Measurements from ENCODE around the gene GSTO2. TPM values are rescaled to one million over a fixed set of nuclear protein-coding genes. Genes with fewer than 3 reads are reported as not detected.
A peak's percentile ranks its signal among the peaks of the same experiment; 100 is the strongest.

The GSTO2 gene
- total RNA-seq, 1 donor from 2014 or later = 9.1 TPM

DNA sequence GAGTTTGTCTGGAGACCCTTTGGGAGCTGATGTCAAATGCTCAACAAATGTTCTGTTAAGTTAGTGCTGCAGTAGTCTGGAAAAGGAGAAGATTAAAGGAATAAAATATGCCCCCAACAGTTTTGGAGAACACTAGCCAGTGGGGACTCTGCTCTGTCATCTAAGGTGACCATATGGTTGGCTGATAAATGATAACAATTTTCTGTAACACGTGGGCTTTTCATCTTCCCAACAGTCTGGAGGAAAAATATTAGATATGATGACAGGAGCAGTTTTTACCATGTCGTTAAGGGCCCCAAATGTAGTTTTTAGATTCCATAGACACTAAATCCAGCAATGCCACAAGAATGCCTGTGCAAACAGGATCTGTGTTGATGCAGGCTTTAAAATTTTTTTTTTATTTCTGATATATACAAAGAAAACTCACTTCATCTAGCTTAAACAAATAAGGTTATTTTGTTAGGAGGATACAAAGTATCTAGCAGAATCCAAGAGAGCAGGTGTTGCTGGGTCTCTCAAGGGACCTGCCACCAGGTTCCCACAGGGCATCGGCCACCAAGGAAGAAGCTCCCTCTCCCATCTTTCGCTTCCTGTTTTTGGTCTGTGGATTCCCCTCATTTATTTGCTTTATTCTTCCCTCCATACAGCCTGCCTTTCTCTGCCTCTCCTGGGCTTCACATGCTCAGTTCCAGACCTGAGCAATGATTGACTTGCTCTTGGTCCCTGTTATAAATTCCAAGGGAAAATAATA, 78.5 kb downstream of the GSTO2 start:
- Histone ChIP-seq H3K4me1 (peaks cover 24% of the 10 kb centered on the region), H3K27ac (no peak overlapping the region), H3K9me3 (no peaks in the 10 kb centered on the region), H3K27me3 (no peaks in the 10 kb centered on the region), H3K36me3 (no peaks in the 10 kb centered on the region), H3K4me3 (no peak overlapping the region)
- intact Hi-C loops (cut with DNase I) = loop anchor here (5.0 kb wide), 2 partner anchors 40 to 55 kb away; no protein-coding TSS in a partner anchor
- no peak for DNase-seq
- TF ChIP-seq, protein P1, sequence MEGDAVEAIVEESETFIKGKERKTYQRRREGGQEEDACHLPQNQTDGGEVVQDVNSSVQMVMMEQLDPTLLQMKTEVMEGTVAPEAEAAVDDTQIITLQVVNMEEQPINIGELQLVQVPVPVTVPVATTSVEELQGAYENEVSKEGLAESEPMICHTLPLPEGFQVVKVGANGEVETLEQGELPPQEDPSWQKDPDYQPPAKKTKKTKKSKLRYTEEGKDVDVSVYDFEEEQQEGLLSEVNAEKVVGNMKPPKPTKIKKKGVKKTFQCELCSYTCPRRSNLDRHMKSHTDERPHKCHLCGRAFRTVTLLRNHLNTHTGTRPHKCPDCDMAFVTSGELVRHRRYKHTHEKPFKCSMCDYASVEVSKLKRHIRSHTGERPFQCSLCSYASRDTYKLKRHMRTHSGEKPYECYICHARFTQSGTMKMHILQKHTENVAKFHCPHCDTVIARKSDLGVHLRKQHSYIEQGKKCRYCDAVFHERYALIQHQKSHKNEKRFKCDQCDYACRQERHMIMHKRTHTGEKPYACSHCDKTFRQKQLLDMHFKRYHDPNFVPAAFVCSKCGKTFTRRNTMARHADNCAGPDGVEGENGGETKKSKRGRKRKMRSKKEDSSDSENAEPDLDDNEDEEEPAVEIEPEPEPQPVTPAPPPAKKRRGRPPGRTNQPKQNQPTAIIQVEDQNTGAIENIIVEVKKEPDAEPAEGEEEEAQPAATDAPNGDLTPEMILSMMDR (IDR thresholded peaks at IDR 0.05) = no peak
- ATAC-seq = no peak

DNA sequence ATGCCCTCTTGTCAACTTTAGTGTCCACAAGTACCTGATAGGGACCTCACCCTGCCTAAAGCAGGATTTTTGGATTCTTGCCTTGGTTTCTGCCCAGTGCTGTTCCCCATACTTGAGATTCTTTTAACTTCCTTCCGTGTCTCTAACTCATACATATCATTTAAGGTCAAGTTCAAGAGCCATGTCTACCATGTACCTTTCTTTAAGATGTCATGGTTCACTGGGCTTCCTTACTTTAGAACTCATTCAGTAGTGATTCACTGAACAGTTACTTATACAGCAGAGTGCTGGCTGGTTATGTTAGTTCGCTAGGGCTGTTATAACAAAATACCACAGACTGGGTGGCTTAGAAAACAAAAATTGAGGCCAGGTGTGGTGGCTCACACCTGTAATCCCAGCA, 79.6 kb downstream of the GSTO2 start:
- ATAC-seq = peak; percentile 5
- intact Hi-C loops (cut with DNase I) = loop anchor here (5.0 kb wide), 2 partner anchors 41 to 56 kb away; no protein-coding TSS in a partner anchor
- H3K27me3 ChIP-seq = no peaks in the 10 kb centered on the region
- no peaks in the 10 kb centered on the region for H3K36me3 ChIP-seq
- H3K4me1 ChIP-seq = peaks cover 27% of the 10 kb centered on the region
- H3K27ac ChIP-seq = peak overlapping the region; percentile 80
- no peaks in the 10 kb centered on the region for H3K9me3 ChIP-seq
- TF ChIP-seq, protein P1 (IDR thresholded peaks at IDR 0.05) = no peak
- DNase-seq = no peak
- H3K4me3 ChIP-seq = no peak overlapping the region

DNA sequence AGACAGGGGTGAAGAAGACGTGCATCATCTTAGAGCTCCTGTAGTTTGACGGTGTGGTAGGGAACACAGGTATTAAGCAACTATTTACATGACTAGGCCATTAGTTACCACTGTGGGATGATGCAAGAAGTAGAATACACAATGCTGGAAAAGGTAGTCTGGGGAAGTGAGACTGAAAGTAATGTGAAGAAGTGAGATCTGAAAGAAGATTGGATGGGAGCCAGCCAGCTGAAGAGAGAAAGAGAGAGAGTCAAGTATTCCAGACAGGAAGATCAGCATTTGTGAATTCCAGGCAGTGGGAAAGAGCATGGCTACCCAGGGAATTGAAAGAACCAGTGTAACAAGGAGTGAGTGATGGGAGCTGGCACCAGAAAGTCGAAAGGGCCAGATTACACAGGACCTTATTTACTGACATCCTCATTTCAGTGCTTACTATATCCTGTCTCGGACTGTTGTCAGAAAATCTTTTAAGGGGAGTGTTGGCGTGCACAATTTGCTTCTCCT, 80.7 kb downstream of the GSTO2 start:
- intact Hi-C loops (cut with DNase I) = loop anchor here (5.0 kb wide), 2 partner anchors 42 to 57 kb away; no protein-coding TSS in a partner anchor
- H3K36me3 ChIP-seq = no peaks in the 10 kb centered on the region
- peak overlapping the region; percentile 80 for H3K27ac ChIP-seq
- TF ChIP-seq, protein P1 (IDR thresholded peaks at IDR 0.05) = no peak
- DNase-seq (no peak), ATAC-seq (peak; percentile 64)
- H3K27me3 ChIP-seq = no peaks in the 10 kb centered on the region
- H3K4me3 ChIP-seq = peak overlapping the region; percentile 2
- peaks cover 30% of the 10 kb centered on the region for H3K4me1 ChIP-seq
- no peaks in the 10 kb centered on the region for H3K9me3 ChIP-seq

DNA sequence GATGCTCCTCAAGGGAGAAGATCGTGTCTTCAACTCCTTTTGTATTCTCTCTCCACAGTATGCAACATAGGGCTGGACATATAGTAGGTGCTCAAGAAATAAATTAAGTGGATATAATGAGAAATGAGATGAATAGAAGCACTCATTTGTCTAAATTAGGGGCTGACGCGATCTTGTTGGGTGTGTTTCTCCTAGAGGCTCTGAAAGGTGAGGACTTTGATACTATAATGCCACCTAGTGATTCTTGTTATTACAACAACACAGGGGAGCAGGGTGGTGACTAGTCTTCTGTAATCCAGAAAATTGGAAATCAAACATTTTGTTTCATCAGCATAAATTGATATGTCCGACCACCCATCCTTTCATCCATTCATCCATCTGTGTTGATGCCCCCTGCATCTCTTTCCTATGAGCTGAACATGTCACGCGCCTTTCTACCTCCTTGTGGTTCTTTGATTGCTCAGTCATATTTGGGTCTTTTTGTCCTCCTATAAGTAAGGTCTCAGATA, 81.2 kb downstream of the GSTO2 start:
- H3K27me3 ChIP-seq = no peaks in the 10 kb centered on the region
- H3K4me1 ChIP-seq = peaks cover 30% of the 10 kb centered on the region
- H3K4me3 ChIP-seq = peak overlapping the region; percentile 2
- H3K27ac ChIP-seq = peak overlapping the region; percentile 80
- no peaks in the 10 kb centered on the region for H3K36me3 ChIP-seq
- no peaks in the 10 kb centered on the region for H3K9me3 ChIP-seq
- intact Hi-C loops (cut with DNase I) = no loop called here
- TF ChIP-seq, protein P1 (IDR thresholded peaks at IDR 0.05) = peak; percentile 74
- peak; percentile 67 for ATAC-seq
- no peak for DNase-seq

DNA sequence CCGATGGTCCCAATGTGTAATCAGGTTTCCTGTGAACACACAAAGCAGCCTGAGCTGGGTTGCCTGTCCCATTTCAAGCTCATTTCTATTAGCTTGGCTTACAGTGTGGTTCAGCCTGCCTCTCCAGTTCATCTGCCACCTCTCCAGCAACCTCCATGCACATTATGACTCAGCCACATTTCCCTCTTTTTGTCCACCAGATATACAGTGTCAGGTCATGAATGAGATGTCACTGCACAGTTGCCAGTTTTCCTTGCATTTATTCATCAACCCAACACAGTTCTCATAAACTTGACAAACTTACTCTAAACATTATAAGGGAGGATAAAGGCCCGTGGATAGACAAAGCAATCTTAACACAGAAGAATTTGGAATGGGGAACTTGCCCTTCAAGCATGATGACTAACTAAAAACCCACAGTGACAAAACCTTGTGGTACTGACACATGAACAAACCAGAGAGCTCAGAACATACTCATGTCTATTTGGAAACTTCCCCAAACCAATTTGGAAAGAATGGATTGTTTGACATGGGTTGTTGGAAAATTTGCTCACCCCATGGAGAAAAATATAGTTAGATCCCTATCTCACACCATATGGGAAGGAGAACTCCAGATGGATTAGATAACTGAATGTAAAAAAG, 82.2 kb downstream of the GSTO2 start:
- intact Hi-C loops (cut with DNase I) = no loop called here
- Histone ChIP-seq H3K36me3 (no peaks in the 10 kb centered on the region), H3K27me3 (no peaks in the 10 kb centered on the region), H3K4me1 (peaks cover 30% of the 10 kb centered on the region), H3K4me3 (no peak overlapping the region), H3K9me3 (no peaks in the 10 kb centered on the region), H3K27ac (peak overlapping the region; percentile 55)
- peak; percentile 13 for ATAC-seq
- no peak for DNase-seq
- TF ChIP-seq, protein P1 (IDR thresholded peaks at IDR 0.05) = no peak
